Hypothalamus (tissue), 51 donors: ENCODE data around the gene OGFOD1.
A peak's percentile ranks its signal among the peaks of the same experiment; 100 is the strongest.

ENCODE experiments used
- DNase-seq, 51 donors: peaks; one replicate each; lab custom pipeline; 2025; lab: John Stamatoyannopoulos, UW

Gene OGFOD1

DNA sequence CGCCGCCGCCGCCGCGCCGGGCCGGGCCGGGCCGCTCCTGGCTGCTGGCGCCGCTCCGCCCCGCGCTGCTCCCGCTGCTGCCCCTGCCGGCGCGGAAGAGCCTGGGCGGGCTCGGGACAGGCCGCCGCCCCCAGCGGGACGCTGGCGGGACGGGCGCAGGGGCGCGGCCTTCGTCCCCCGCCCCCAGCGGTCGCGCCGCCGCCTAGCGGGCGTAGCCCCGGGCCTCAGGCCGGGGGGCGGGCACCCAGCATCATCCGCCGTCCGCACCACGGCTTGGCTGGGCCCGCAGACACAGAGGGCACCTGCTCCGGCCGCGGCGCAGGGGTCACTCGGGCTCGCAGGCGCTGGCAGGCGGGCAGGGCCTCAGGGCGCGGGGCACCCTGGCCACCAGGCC is 25.9 kb upstream of the OGFOD1 start, which contains the start of gene AMFR:
AMFR (minus strand) TSS at position 107 of the 394 bp plus-strand sequence. CDS start 218 bp downstream, outside the sequence.
- peak in 38 of 51 donors; percentile 17 to 78 (median 42) for DNase-seq

DNA sequence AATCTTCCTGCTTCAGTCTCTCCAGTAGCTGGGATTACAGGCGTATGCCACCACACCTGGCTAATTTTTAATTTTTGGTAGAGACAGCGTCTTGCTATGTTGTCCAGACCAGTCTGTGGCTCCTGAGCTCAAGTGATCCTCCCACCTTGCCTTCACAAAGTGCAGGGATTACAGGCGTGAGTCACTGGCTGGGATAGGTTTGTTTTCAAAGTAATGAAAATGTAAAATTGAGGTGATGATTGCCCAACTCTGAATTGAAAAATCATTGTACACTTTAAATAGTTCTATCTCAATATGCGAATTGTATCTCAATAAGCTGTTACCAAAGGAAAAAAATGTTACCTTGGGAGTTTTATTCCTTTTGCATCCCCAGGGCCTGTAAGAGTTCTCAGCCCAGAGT is 24.8 kb upstream of the OGFOD1 start:
- DNase-seq, result no peak

DNA sequence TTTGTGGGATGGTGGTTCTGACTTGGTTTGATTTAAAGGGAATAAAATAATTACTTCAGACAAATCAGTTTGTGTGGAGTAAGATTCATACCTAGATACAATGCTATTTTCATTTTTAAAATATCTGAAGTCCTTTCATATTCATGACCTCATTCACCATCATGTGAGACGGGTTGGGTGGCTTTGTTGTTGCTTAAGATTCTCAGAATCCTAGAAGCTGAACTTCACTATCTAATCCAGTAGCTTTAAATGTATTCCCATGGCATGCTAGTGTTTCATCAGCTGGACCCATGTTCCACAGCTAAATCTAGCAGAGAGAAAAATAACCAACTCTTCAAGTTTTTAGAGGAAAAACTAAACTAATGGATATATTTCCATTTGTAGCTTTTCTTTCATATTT is 23.3 kb upstream of the OGFOD1 start:
- DNase-seq, result no peak

DNA sequence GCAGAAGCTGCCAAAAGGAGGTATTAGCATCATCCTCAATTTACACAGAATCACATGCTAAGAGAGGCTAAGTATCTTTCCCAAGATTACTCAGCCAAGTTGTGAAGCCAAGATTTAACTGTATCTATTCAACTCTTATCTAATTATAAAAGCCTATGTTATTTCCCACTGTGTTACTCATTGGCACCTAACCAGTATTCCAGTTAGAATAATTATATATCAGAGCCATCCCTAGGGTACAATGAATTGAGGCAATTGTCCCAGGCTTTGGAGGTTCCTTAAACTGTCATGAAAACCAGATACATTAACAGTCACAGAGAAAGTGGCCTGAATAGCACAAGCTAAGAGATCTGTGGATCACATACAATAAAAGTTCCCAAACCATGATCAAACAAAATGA is 15.1 kb upstream of the OGFOD1 start:
- no peak for DNase-seq

DNA sequence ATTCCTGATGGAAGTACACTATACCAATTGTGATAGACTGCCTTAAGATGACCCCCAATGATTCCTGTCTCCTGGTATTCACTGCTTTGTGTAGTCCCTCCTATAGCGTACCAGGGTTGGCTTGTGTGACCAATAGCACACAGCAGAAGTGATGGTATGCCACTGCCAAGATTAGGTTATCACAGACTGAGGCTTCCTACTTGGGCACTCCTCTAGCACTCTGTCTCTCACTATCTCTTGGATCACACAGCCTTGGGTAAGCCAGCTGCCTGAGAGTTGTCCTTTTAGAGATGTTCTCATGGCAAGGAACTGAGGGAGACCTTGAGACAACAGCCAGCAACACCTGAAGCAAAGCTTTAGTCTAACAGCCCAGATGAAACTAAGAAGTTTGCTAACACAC is 13.3 kb upstream of the OGFOD1 start:
- no peak for DNase-seq

DNA sequence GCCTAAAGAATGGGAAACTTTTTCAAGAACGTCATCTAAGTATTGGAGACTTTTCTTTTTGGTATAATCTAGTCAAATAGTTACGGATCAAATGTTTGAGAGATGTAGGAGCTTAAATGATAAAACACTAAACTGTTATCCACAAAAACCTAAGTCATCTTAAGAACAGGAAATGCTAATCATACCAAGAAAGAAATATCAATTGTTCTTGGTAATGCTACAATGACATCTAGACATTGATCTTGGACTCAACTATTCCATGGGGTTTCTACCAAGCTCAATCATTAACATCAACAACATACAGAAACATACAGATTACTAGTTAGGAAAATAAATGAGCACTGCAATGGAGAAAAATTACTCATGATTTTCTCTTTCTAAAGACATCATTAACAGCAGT is 4.1 kb upstream of the OGFOD1 start:
- DNase-seq, result no peak

DNA sequence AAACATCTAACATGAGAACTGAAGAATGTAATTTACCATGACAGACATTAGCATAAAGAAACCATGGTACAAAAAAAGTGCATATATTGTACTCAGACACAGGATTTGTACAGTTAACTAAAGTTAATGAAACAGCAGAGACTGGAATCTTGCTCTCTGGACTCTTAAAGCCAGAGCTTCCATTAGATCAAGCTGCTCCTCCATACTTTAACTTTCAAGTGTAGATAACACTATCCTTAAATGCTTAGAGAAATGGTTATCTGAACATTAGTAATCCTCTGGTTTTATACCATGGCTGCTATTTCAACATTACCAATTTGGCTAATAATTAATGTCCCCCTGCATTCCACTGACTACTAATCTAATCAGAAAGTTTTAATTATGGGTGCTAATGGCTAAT is 3.3 kb upstream of the OGFOD1 start:
- DNase-seq, result no peak

DNA sequence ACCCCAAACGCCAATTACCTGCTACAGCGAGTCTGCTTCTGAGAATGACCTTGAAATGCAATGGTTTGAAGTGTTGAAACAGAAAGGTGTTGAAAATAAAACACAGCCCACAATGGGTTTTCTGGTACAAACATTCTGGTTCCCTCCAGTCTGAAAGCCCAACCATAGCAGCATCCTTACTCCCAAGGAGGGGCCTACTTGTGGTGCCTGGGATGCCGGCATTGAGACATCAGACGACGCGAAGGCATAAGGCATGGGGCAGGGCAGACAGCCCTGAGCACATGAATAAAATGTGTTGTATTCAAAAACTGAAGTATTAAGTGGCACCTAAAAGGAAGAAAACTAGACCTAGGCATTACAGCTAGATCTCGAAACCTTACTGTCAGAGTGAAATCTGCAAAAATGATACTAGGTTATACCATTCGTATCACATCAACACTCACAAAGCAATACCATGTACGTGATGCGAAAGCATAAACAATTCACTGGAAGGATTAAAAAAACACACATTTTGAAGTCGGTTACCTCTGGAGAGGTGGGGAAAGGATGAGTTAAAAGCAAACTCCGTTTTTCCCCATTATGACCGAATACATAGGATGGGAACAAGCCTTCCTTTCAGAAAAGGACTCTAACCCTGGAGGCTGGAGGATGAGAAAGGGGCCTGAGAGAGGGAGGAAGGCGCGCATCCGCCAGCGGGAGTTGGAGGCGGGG is 924 bp upstream of the OGFOD1 start:
- DNase-seq, result peak in 1 of 51 donors; percentile 14

DNA sequence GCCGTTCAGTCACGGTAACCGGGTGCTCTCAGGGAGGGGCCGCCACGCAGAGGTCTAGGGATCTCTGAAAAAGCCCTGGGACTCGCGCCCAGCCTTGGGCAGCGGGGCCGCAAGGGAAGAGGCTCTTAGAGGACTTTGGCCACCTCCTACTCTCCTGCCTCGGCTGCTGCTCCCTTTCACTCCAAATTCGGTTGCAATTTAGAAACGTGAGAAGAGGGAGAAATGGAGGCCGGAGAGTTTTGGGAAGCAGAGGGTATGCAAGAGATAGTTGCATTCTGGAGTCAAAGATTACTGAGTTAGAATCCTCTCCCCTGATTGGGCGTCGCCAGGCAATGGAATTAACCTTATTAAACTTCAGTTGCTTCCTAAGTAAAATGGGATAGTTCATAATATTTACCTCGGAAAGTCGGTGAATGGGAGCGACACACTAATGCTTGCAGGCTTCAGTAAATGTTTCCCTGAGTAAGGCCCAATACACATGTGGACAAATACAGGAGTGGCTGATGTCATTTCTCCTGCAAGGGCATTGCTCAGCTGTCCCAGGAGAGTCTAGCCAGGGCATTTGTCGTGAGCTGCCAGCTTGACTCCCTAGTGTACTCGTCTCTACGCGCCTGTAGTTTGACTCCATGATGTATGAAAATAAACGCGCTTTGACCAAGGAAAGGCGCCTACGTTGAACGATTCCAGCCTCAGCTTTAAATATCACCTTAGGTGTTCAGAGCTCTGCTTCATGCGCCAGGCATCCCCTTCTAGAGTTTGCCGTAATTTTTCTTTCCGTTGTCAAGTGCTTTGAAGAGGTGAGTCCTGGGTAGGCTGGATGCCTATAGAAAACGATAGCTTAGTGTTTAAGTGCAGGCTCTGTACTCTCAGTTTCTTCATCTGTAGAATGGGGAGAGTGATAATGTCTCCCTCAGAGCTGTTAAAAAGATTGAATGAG is 667 bp downstream of the OGFOD1 start:
- DNase-seq, result peak in 8 of 51 donors; percentile 8 to 75 (median 52)

DNA sequence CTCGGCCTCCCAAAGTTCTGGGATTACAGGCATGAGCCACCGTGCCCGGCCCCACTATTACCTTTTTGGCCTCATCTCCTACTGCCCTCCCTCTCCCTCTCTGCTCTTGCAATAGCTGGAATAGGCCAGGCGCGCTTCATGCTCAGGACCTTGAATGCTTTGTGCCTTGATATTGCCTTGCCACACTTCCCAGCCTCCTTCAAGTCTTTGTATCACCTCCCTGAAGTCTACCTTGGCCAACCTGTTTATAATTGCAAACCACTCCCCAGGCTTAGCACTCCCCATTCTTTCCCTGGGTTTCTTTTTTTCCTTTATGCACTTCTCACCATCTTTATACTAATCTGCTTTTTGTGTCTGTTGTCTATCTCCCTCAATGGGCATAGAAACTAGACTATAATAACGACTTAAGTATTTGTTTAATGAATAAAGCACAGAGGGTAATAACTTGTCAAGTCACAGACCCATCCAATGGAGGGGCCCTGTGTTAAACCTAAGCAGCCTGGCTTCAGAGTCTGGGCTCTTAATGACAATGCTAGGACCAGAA is 6.6 kb downstream of the OGFOD1 start:
- DNase-seq, result no peak

DNA sequence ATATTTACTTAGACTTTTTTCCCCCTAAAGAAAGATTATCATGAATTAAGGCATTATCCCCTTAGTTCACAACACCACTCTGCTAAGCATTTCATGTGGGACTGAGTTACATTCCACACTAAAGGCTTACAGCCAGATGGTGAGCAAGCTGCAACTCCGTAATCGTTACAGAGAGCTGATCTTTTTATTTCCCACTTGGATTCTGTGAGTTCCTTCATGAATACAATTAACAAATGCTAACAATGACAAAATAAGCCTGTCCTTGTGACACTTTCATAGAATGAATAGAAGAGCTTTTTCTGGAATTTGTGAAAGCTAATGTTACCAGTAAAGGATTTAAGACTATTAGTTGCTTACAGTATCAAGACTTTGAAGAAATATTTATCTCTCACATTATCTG is 8.7 kb downstream of the OGFOD1 start:
- peak in 2 of 51 donors; percentile 24 to 37 for DNase-seq

DNA sequence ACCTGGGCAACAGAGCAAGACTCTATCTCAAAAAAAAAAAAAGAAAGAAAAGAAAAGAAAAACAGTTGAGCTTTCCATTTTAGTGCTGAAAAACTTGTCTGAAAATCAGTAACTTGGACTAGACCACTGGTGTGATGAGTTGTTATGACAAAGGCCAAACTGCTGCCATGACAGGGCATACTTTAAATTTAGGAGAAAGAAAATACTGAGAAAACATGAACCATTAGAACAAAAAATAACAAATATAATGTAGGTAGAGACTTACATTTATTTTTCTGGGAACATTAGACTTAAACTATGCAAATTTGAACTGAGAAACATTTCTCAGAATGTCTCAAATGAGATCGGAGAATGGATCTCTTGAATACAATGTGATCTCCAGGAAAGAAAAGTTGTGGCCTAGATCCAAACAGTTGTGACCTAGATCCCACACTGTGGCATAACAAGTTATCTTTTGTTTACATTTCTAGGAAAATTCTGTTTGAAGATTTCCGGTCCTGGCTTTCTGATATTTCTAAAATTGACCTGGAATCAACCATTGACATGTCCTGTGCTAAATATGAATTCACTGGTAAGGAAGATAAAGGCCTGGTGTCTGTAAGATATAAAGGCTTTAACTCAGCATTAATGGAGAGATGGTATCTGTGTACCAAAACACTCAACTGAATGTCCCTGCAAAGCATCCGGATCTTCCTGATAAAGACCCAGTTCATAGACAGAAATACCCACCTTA is 10.9 kb downstream of the OGFOD1 start:
- no peak for DNase-seq

DNA sequence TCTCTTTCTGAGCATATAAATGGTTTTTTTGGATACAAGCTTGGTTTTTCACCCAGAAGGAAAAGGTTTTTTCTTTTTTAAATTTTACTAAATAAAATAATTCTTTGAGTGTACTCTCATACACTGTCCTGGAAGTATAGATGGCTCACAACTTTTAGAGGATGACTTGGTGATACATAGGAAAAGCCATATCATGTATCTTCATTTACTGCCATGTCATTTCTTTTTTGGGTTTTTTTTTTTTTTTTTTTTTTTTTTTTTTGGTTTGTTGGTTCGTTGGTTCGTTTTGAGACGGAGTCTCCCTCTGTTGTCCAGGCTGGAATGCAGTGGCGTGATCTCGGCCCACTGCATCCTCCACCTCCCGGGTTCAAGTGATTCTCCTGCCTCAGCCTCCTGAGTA is 11.8 kb downstream of the OGFOD1 start:
- no peak for DNase-seq

DNA sequence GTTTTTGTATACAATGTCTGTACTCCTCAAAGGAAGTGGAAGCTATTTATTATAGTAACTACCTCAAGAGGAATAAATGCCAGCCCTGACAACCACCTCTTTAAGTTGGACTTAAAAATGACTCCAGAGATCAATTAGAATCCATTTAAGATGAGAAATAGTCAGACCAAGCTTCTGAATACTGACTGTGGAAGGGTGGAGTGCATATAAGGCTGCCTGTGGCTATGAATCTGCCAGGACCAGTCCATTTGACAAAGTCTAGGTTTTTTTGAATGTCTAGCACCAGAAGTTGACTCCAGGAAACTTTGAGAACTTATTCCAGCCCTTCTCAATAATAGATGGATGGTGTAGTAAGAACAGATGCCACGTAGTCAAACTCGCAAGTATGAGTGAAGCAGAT is 15.0 kb downstream of the OGFOD1 start:
- no peak for DNase-seq

DNA sequence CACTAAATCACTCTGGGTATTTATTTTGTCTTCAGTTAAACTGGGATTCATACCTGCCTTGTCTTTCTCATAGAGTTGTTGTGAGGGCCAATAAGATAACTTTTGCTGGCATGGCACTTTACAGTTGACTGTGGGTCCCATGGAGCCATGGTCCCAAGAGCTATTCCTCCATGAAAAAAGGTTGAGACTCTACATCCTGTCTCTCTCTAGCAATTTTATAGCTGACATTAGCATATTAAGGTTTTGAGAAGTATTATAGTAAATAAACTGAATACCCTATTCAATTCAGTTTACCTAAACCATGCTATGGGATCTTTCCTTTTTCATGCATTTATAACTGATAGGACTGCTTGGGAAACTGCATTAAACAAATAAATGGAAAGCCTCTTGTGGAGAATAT is 17.4 kb downstream of the OGFOD1 start:
- no peak for DNase-seq

DNA sequence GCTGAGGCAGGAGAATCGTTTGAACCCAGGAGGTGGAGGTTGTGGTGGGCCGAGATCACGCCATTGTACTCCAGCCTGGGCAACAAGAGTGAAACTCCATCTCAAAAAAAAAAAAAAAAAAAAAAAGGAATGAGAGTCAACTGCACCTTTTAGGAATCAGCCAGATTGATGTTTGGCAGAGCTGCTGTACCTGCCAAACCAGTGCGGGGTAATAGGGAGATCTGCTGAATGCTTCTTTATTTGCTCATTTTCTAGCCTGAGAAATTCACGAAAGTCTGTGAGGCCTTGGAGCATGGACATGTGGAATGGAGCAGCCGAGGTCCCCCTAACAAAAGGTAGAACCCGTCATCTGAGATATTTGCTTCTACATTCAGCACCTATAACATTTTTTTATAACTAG is 18.4 kb downstream of the OGFOD1 start:
- no peak for DNase-seq

DNA sequence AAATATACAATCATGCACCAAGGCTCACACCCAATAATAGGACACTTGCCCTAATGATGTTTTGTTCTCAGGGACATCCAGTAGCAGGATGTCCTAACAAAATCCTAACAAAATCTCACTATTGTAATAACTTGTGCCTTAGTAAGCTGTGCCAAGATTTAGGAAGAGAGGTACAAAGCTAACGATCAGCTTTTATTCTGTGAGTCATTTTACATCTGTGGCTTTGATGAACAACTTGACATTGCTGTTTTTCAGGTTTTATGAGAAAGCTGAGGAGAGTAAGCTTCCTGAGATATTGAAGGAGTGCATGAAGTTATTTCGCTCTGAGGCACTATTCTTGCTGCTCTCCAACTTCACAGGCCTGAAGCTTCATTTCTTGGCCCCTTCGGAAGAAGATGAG is 18.9 kb downstream of the OGFOD1 start:
- DNase-seq, result no peak

DNA sequence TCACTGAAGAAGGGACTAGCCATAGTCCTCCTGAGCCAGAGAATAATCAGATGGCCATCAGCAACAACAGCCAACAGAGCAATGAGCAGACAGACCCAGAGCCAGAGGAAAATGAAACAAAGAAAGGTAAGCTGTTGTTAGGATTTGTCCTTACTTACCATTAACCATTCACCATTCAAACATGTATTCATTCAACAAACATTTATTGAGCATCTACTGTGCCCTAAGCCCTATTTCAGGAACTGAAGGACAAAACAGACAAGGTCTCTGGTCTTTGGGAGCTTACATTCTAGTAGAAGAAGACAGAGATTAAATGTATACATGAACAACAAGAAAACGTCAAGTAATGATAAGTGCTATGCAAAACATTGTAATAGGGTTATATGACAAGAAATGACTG is 19.3 kb downstream of the OGFOD1 start:
- DNase-seq, result no peak

DNA sequence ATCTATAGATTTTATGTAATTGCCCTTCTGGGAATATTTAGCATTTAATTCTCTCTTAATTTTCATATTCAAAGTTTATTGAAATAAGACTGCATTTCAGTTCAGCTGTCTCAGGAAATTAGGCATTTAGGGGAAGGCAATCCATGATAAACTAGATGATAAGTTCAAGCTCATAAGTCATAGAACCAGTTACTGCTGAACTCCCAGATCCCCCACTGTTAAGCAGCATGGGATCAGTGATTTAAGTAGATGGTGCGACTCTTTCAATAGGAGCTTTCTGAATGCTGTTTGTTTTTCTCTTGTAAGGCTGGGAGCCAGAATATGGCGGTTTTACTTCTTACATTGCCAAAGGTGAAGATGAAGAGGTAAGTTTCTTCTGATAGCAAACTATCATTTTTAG is 23.8 kb downstream of the OGFOD1 start:
- DNase-seq, result no peak

DNA sequence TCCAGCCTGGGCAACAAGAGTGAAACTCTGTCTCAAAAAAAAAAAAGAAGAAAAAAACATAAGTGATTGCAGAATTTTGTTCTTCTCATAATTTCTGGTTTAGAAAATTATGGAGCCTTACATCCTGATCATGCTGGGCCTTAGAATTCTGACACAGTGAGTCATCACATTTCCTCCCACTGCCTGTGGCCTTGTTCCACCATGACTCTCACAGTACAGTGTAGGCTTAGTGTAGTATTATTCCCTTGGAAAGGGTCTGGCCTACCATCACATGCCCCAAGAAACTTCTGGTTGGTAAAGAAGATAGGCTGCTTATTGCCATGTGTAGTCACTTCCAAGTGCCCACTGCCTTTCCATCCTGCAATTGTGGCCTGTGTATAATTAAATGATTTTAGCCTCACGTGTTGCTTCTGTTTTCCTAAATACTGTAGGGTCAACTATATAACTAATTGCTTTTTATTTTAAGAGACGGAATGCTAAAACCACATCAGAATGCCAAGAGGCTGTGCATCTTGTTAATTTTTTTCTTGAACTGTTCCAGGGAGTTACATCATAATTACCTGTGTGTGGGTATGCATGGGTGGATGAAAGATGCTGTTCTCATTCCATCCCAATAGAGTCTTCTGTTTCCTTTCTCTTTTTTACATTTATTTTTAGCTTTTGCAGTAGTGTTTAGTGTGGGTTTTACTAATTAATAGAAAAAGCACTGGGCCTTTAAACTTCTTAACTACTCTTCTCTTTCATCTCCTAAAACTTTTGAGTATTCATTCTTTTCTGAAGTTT is 25.9 kb downstream of the OGFOD1 start:
- peak in 2 of 51 donors; percentile 33 to 52 for DNase-seq
